ENCODE measurements around the gene CUZD1.

Gene CUZD1, protein sequence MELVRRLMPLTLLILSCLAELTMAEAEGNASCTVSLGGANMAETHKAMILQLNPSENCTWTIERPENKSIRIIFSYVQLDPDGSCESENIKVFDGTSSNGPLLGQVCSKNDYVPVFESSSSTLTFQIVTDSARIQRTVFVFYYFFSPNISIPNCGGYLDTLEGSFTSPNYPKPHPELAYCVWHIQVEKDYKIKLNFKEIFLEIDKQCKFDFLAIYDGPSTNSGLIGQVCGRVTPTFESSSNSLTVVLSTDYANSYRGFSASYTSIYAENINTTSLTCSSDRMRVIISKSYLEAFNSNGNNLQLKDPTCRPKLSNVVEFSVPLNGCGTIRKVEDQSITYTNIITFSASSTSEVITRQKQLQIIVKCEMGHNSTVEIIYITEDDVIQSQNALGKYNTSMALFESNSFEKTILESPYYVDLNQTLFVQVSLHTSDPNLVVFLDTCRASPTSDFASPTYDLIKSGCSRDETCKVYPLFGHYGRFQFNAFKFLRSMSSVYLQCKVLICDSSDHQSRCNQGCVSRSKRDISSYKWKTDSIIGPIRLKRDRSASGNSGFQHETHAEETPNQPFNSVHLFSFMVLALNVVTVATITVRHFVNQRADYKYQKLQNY

DNA sequence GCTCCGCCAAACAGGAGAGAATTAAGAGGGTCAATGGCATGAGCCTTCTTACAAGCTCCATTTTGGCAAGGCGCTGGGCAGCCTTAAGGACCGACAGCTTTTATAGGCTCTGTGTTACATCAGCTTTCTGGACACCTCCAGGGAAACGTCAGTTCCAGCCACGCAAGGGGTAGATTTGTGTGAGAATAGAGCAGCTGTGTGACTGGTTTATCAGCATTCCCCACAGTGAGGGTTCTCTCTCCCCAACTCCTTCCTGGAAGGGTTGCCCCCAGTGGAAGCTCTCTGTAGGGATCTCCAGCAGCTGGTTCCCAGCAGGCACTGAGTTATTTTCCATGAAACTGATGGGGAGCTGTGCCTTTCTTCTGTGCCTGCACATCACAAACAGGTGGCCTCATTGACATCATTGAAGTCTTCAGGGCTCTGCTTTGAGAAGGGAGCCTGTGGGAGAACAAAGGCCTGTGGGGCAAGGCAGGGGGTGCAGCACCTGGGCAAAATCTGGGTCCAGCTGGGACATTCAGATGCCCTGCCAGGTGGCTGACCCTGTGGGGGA lies at the start of gene CUZD1:
TSS of gene CUZD1 (minus strand) at position 75 of the 550 bp plus-strand sequence. CDS start at position 61, 14 bp downstream.
- no peak for DNase-seq (ENCODE audit: low spot score)
- TF ChIP-seq, protein P1, sequence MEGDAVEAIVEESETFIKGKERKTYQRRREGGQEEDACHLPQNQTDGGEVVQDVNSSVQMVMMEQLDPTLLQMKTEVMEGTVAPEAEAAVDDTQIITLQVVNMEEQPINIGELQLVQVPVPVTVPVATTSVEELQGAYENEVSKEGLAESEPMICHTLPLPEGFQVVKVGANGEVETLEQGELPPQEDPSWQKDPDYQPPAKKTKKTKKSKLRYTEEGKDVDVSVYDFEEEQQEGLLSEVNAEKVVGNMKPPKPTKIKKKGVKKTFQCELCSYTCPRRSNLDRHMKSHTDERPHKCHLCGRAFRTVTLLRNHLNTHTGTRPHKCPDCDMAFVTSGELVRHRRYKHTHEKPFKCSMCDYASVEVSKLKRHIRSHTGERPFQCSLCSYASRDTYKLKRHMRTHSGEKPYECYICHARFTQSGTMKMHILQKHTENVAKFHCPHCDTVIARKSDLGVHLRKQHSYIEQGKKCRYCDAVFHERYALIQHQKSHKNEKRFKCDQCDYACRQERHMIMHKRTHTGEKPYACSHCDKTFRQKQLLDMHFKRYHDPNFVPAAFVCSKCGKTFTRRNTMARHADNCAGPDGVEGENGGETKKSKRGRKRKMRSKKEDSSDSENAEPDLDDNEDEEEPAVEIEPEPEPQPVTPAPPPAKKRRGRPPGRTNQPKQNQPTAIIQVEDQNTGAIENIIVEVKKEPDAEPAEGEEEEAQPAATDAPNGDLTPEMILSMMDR (IDR thresholded peaks at IDR 0.05; ENCODE audit: extremely low read depth, insufficient read depth, missing control alignments) = no peak
- in situ Hi-C loops (cut with MboI; ENCODE audit: low pct_unique_long_range_greater_than_20kb, low sequenced_read_pairs, unreplicated experiment) = no loop called here

DNA sequence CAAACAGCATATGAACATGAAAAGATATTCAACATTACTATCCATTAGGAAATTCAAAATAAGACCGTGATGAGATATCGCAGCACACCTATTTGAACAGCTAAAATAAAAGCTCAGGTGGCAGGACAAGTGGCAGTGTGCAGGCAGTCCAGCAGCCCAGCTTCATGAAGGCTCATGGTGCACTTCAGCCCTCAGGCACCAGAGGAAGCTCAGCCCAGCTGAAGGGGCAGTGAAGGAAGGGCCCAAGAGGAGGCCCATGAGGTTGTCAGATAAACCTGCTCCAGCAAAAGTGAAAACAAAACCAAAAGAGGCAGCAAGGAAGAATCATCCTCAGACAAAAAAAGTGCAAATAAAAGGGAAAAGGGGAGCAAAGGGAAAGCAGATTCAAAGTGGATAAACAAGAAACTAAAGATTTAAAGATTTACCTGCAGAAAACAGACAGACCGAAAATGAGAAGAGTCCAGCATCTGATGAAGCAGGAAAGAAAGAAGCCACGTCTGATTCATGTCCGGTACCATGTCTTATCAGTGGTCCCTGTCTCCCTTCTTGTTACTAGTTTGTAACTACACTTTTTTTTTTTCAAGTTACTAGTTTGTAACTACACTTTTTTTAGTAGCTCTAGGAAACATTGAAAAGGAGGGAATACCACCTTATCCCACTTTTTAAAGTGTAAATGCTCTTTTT lies 48.7 kb upstream of the CUZD1 start:
- in situ Hi-C loops (cut with MboI; ENCODE audit: low pct_unique_long_range_greater_than_20kb, low sequenced_read_pairs, unreplicated experiment) = no loop called here
- DNase-seq (ENCODE audit: low spot score) = no peak
- TF ChIP-seq, protein P1 (IDR thresholded peaks at IDR 0.05; ENCODE audit: extremely low read depth, insufficient read depth, missing control alignments) = no peak

DNA sequence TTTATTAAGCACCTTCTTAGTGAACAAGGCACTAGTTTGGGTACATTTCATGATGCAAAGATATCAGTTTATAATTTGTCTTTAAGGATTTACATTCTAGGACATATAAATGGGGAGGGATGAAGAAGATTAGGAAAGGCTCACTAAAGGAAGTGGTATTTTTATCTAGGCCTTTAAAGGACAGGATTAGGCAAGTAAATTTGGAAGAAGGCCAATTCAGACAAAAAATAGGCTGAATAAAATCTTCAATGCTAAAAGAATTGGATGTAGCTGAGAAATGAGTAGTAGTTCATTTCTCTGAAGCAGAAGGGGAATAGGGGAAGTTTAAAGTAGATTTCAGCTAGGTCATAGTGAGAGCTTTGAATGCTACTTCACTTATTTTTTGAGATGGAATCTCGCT lies 38.5 kb upstream of the CUZD1 start:
- in situ Hi-C loops (cut with MboI; ENCODE audit: low pct_unique_long_range_greater_than_20kb, low sequenced_read_pairs, unreplicated experiment) = no loop called here
- no peak for DNase-seq (ENCODE audit: low spot score)
- TF ChIP-seq, protein P1 (IDR thresholded peaks at IDR 0.05; ENCODE audit: extremely low read depth, insufficient read depth, missing control alignments) = no peak

DNA sequence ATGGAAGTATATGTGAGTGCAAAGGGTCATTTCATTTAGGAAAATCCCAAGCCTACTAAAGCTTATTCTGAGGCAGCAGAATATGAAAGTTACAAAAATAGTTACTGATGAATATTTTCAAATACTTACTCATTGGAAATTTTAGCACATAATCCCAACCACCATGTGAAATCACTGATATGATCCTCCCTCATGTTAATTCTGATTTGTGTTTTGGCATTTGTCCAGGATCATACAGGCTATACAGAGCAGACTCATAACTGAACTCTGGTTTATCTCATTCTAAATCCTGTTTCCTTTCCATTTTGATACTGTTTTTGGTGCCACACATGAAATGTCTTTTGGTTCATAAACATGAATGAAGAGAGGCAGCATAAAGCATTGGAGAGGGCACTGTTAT lies 37.1 kb upstream of the CUZD1 start:
- DNase-seq (ENCODE audit: low spot score) = no peak
- in situ Hi-C loops (cut with MboI; ENCODE audit: low pct_unique_long_range_greater_than_20kb, low sequenced_read_pairs, unreplicated experiment) = no loop called here
- TF ChIP-seq, protein P1 (IDR thresholded peaks at IDR 0.05; ENCODE audit: extremely low read depth, insufficient read depth, missing control alignments) = no peak

DNA sequence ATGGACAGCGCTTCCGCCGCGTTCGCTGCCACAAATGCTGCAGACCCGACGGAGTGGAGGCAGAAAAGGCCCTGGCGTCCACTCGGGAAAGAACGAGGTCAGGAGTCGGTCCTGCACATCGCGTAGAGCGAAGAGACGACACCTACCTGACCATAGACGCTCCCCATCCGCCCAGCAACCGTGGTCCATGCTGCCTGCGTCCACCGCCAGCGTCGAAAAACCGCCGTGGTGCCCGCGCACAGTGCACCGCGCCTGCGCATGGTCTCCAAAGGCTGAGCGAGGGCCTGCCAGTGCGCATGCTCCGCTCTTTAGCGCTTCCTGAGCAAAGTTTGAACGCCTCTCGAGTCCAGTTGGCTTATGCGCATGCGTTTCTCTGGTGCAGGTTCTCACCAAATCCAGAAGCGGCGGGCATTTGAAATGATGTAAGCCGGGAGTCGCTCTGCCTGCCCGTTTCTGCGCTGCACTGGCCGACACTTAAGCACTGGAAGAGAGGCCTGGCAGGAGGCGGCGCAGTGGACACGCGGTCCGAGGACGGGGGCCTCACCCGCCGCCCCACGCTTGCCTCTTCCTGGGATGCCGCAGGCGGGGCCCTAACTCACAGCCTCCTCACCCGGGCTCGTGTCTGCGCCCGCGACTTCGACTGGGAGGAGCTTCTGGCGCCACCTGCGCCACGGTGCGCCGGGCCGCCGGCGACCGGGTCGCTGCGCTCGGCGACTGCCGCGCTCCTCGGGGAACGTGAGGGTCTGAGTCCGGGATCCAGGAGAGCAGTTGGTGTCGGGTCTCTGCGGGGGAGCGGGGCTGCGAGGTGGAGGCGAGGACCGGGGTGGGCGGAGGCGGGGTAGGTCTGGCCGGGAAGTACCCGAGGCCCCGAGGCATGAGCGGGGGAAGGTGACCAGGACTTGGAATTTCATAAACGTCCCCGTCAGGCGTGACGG lies 33.9 kb upstream of the CUZD1 start, which contains the start of gene FAM24B:
TSS of gene FAM24B (minus strand) at position 243 of the 935 bp plus-strand sequence. CDS start 29,066 bp downstream, outside the sequence.
- in situ Hi-C loops (cut with MboI; ENCODE audit: low pct_unique_long_range_greater_than_20kb, low sequenced_read_pairs, unreplicated experiment) = no loop called here
- DNase-seq (ENCODE audit: low spot score) = peak; percentile 86
- TF ChIP-seq, protein P1 (IDR thresholded peaks at IDR 0.05; ENCODE audit: extremely low read depth, insufficient read depth, missing control alignments) = no peak

Data from GM13977 (cell line).